Measurements from ENCODE around the gene GRM4. TPM values are rescaled to one million over a fixed set of nuclear protein-coding genes. Genes with fewer than 3 reads are reported as not detected.
A peak's percentile ranks its signal among the peaks of the same experiment; 100 is the strongest.

GRM4 gene
- total RNA-seq, 1 donor = not detected

DNA sequence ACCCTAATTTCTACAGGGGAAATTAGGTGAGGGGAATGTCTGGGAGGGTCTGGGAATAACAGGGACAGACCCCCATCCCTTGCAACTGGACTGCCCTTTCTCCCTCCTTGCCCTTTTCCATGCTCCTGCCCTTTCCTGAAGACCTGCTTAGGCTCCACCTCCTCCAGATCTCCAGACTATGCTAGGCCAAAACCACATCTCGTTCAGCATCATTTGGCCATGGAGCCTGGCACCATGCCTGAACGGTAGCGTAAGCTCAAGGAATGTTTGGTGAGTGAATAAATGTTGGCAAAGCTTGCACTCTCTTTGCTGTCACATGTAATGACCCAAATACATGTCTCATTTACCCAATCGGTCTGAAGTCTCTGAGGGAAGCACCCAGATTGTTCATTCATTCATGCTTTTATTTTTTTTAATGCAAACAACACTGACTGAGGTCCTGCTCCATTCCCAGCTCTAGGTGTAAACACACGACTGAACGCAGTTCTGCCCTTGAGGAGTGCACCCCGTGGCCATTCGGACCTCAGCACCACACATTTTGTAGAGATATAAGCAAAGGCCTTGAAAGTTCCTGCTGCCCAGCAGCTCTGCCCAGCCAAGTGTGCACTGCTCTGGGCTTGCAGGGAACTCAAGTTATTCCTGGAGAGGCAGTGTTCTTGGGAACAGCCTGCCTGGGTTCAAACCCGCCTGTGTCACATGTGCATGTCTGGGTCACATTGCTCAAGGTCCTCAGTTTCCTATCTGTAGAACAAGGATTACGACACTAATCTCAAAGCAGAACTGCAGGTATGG is 1.1 kb upstream of the GRM4 start:
- peak; percentile 30 for DNase-seq (ENCODE audit: low read depth)
- TF ChIP-seq, protein P1, sequence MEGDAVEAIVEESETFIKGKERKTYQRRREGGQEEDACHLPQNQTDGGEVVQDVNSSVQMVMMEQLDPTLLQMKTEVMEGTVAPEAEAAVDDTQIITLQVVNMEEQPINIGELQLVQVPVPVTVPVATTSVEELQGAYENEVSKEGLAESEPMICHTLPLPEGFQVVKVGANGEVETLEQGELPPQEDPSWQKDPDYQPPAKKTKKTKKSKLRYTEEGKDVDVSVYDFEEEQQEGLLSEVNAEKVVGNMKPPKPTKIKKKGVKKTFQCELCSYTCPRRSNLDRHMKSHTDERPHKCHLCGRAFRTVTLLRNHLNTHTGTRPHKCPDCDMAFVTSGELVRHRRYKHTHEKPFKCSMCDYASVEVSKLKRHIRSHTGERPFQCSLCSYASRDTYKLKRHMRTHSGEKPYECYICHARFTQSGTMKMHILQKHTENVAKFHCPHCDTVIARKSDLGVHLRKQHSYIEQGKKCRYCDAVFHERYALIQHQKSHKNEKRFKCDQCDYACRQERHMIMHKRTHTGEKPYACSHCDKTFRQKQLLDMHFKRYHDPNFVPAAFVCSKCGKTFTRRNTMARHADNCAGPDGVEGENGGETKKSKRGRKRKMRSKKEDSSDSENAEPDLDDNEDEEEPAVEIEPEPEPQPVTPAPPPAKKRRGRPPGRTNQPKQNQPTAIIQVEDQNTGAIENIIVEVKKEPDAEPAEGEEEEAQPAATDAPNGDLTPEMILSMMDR (IDR thresholded peaks at IDR 0.05; ENCODE audit: insufficient read depth, low read length) = no peak
- no peak overlapping the region for H3K4me3 ChIP-seq (ENCODE audit: low read depth, low read length)

DNA sequence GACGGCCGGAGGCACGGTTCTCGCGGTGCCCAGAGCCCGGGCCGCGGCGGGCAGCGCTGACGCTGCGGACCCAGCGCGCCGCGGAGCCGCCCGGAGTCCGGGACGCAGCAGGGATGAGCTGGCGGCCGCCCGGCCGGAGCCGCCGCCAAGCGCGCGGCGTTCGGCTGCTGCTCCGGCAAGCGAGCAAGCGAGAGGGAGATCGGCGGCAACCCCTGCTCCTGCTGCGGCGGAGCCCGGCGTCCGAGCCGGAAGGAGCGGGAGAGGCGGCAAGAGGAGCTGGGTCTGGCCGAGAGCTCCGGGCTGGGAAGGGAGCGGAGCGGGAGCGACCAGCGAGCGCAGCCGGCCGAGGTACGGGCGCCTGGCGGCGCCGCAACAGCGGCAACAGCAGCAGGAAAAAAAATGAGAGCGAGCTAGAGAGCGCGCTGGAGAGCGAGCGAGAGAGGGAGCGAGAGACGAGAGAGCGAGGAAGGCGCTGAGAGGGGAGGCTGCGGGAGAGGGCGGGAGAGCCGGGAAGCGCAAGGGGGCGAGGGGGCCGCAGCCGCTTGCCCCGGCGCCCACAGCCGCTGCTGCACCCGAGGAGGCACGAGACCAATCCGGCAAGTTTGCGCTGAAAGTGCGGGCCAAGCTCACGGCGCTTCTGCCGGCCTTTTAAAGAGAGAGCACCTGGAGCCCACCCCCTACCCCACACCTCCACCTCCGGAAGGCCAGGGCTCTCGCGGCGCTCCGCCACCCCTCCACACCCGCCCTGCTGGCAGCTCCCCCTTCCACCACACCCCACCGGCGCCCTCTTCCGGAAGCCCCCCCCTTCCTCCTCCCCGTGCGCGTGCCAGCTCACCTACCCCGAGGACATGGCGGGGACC is 496 bp downstream of the GRM4 start:
- TF ChIP-seq, protein P1 (IDR thresholded peaks at IDR 0.05; ENCODE audit: insufficient read depth, low read length) = no peak
- DNase-seq (ENCODE audit: low read depth) = peak; percentile 39
- H3K4me3 ChIP-seq (ENCODE audit: low read depth, low read length) = peak overlapping the region; percentile 48

DNA sequence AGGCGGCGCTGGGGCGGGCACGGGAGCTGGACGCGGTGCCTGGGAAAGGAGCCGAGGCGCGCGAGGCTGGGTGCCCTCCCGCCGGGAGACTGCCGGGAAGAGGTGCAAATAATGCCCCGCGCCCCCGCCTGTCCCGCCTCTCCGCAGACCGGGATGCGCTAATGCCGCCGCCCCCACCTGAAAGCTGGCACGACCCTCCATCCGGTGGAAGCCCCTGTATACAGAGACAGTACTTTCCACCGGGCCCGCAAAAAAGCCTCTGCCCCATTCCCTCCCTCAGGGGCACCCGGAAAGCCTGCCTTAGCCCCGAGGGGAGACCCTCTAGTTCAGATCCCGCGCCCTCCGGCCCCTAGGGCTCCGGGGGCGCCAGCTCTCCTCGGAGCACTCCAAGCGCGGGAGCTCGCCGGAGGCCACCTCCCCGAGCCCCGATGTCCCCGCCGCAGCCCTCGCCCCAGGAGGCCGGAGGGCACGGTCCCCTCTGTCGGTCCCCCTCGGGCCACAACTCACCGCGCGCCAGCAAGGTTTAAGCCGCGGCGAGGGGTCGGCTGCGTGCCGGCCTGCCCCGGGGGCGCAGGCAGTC is 1.2 kb downstream of the GRM4 start:
- no peak for DNase-seq (ENCODE audit: low read depth)
- H3K4me3 ChIP-seq (ENCODE audit: low read depth, low read length) = peak overlapping the region; percentile 13
- TF ChIP-seq, protein P1 (IDR thresholded peaks at IDR 0.05; ENCODE audit: insufficient read depth, low read length) = no peak

DNA sequence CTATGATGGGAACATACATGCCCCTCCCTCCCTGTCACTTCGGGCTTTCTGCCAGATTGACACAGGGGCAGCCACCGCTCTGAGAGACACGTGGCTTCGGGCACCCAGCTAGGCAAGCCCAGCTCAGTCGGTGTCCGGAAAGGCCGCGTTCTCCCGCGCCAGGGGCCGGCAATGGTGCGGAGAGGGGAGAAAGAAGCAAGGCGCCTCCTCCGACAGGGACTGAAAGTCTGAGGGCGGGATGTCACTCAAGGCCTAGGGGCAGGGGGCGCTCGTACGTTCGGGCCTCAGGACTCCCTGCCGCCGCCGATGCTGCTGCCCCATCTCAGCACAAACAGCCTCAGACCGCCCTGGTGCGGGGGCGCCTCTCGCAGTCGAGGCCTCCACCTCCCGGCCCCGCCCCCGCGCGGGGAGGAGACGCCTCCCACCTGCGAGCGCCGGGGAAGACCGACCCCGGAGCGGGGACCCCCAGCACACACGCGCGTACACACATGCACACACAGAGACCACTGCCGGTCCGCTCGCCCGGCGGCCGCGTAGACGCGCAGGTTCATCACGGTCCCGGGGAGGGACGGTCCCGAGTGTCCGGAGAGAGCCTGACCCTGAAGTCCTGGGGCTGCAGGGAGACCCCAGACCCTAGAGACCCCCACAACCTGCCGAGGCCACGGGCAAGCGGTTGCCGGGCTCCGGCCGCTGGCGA is 1.9 kb downstream of the GRM4 start:
- TF ChIP-seq, protein P1 (IDR thresholded peaks at IDR 0.05; ENCODE audit: insufficient read depth, low read length) = no peak
- DNase-seq (ENCODE audit: low read depth) = no peak
- no peak overlapping the region for H3K4me3 ChIP-seq (ENCODE audit: low read depth, low read length)

DNA sequence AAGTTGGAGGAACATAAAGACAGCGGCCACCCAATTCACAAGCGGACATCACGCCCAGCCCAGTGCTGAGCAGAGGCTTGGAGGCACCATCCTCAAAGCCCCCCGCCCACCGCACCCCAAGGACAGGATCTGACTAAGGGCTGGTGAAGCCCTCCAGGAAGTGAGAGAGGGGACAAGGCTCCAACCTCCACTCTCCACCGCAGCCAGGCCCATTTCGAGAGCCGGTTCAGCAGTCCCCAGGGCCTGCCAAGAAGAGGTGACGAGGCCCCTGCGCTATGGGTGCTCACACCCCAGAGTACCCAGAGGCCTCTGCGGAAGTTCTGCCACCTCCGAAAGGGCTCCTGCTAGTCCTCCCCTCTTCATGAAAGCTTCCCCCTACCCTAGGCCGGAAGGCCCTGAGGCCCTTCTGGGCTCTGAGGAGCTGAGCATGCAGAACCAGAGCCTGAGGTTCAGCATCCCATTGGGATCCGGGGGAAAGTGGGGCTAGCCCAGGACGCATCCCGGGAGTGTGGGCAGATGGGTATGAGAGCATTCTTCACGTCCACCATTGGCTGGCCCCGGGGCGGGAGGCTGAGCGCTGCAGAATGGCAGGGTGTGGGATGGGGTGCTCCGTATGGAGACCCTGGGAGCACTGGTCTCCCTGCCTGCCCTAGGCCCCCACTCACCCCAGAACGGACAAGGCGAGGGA is 2.5 kb downstream of the GRM4 start:
- TF ChIP-seq, protein P1 (IDR thresholded peaks at IDR 0.05; ENCODE audit: insufficient read depth, low read length) = no peak
- no peak for DNase-seq (ENCODE audit: low read depth)
- no peak overlapping the region for H3K4me3 ChIP-seq (ENCODE audit: low read depth, low read length)

Measured in fibroblast of the aortic adventitia (primary cell).